PC-9 (cell line): ENCODE results near the gene OR52I1. TPM values are rescaled to one million over a fixed set of nuclear protein-coding genes. Genes with fewer than 3 reads are reported as not detected.

Experiments used
- BruUV-seq: library from RNA; stranded (reverse); fragments of 400-500 nt; replicated peaks from 2 replicates; lab custom pipeline; 2021; lab: Mats Ljungman, UMichigan
- CTCF ChIA-PET: fragments of 300-600 bp; sonication (Branson Sonifier 250); formaldehyde crosslinking; loops from one replicate; lab custom pipeline; 2022; ENCODE audit warnings: antibody characterized with exemption; lab: Charles Lee
- POLR2A ChIA-PET: fragments of 300-600 bp; sonication (Branson Sonifier 250); formaldehyde crosslinking; loops from one replicate; lab custom pipeline; 2022; ENCODE audit warnings: antibody characterized with exemption; ENCODE audit not compliant: unreplicated experiment; lab: Charles Lee
- DNase-seq, 2 experiments: peaks; one replicate each; pipeline versions ENCODE4 v3.0.0 to v3.0.0-alpha.2; 2015 to 2022; ENCODE audit warnings: mixed read lengths in 1 of 2
- H2AFZ ChIP-seq: fragments of 200-600 bp; sonication (generic); 2 replicates; pipeline ENCODE4 v1.8.1; 2017; ENCODE audit warnings: antibody characterized with exemption
- H3F3A ChIP-seq: fragments of 200-600 bp; sonication (generic); 2 replicates; pipeline ENCODE4 v1.8.1; 2017; ENCODE audit warnings: antibody characterized with exemption, mild to moderate bottlenecking, low read depth; ENCODE audit not compliant: insufficient read depth
- H3K27ac ChIP-seq: fragments of 200-600 bp; sonication (generic); 2 replicates; pipeline ENCODE4 v1.6.1; 2016; ENCODE audit warnings: mixed run types
- H3K27me3 ChIP-seq: fragments of 200-600 bp; sonication (generic); 2 replicates; pipeline ENCODE4 v1.6.1; 2016; ENCODE audit warnings: low read depth, mixed run types; ENCODE audit not compliant: insufficient read depth
- H3K36me3 ChIP-seq: fragments of 200-600 bp; sonication (generic); 2 replicates; pipeline ENCODE4 v1.6.1; 2016; ENCODE audit warnings: low read depth, mixed run types
- H3K4me1 ChIP-seq: fragments of 200-600 bp; sonication (generic); replicated peaks from 2 replicates; pipeline ENCODE4 v1.6.1; 2016; ENCODE audit warnings: mixed run types; ENCODE audit not compliant: insufficient read depth
- H3K4me2 ChIP-seq: fragments of 200-600 bp; sonication (generic); 2 replicates; pipeline ENCODE4 v1.6.1; 2017; ENCODE audit warnings: mixed run types
- H3K4me3 ChIP-seq: fragments of 200-600 bp; sonication (generic); 2 replicates; pipeline ENCODE4 v1.6.1; 2016; ENCODE audit warnings: mixed run types
- H3K79me2 ChIP-seq: fragments of 200-600 bp; sonication (generic); 2 replicates; pipeline ENCODE4 v1.6.1; 2017; ENCODE audit warnings: low read depth, mixed run types
- H3K9me2 ChIP-seq: fragments of 200-600 bp; sonication (generic); 2 replicates; pipeline ENCODE4 v1.8.1; 2017; ENCODE audit warnings: mild to moderate bottlenecking; ENCODE audit not compliant: insufficient read depth
- H3K9me3 ChIP-seq: fragments of 200-600 bp; sonication (generic); 2 replicates; pipeline ENCODE4 v1.8.1; 2016; ENCODE audit warnings: low read depth; ENCODE audit not compliant: insufficient read depth
- H4K20me1 ChIP-seq: fragments of 200-600 bp; sonication (generic); 2 replicates; pipeline ENCODE4 v1.8.1; 2017; ENCODE audit not compliant: insufficient read depth
- EZH2 ChIP-seq: fragments of 200-600 bp; sonication (generic); IDR thresholded peaks from 2 replicates; pipeline ENCODE4 v1.8.0; 2017; ENCODE audit warnings: antibody characterized with exemption, low read depth
- intact Hi-C: fragments of 100-400 bp; cut with micrococcal nuclease; formaldehyde crosslinking; loops from one replicate; pipeline ENCODE4 v1.10.0; 2022; ENCODE audit not compliant: unreplicated experiment
- total RNA-seq: library from RNA; stranded (reverse); gene quantifications from 2 replicates; pipeline ENCODE4 v1.2.3, GENCODE V29; 2021
- TF ChIP-seq, protein P1 (sequence below): fragments of 200-600 bp; sonication (generic); conservative IDR thresholded peaks from 2 replicates; pipeline ENCODE4 v1.6.1; 2017; ENCODE audit warnings: mixed run types, antibody characterized with exemption, mild to moderate bottlenecking, moderate library complexity

The OR52I1 gene
- total RNA-seq, 1 experiment from 2014 or later: 0.15 TPM

GRCh38 chr11:4641501-4641900, 47.7 kb downstream of the OR52I1 start:
- POLR2A ChIA-PET: no interaction called here
- CTCF ChIA-PET: no interaction called here
- BruUV-seq: no TSS peak

GRCh38 chr11:4642043-4642442, 48.2 kb downstream of the OR52I1 start:
- POLR2A ChIA-PET: no interaction called here
- intact Hi-C loops: no loop called here
- no peaks in the 10 kb centered on the region for H4K20me1 ChIP-seq
- no peaks in the 10 kb centered on the region for H3F3A ChIP-seq
- no peaks in the 10 kb centered on the region for H3K4me1 ChIP-seq
- H2AFZ ChIP-seq: no peak overlapping the region
- no peaks in the 10 kb centered on the region for H3K36me3 ChIP-seq
- BruUV-seq: no TSS peak
- CTCF ChIA-PET: no interaction called here
- no peak overlapping the region for H3K4me2 ChIP-seq
- H3K9me3 ChIP-seq: no peaks in the 10 kb centered on the region
- H3K79me2 ChIP-seq: no peaks in the 10 kb centered on the region
- no peak for DNase-seq
- no peaks in the 10 kb centered on the region for H3K9me2 ChIP-seq
- H3K27me3 ChIP-seq: peaks cover 11% of the 10 kb centered on the region; the same call in 1 of the 2 replicates
- no peak for TF ChIP-seq EZH2
- TF ChIP-seq, protein P1, sequence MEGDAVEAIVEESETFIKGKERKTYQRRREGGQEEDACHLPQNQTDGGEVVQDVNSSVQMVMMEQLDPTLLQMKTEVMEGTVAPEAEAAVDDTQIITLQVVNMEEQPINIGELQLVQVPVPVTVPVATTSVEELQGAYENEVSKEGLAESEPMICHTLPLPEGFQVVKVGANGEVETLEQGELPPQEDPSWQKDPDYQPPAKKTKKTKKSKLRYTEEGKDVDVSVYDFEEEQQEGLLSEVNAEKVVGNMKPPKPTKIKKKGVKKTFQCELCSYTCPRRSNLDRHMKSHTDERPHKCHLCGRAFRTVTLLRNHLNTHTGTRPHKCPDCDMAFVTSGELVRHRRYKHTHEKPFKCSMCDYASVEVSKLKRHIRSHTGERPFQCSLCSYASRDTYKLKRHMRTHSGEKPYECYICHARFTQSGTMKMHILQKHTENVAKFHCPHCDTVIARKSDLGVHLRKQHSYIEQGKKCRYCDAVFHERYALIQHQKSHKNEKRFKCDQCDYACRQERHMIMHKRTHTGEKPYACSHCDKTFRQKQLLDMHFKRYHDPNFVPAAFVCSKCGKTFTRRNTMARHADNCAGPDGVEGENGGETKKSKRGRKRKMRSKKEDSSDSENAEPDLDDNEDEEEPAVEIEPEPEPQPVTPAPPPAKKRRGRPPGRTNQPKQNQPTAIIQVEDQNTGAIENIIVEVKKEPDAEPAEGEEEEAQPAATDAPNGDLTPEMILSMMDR: no peak
- no peak overlapping the region for H3K27ac ChIP-seq
- no peak overlapping the region for H3K4me3 ChIP-seq

More at GRCh38 chr11:4641501-4641900, 47.7 kb downstream of the OR52I1 start:
- Histone ChIP-seq H3K4me1 (no peaks in the 10 kb centered on the region), H3F3A (no peaks in the 10 kb centered on the region), H2AFZ (no peak overlapping the region), H3K9me3 (no peaks in the 10 kb centered on the region), H3K27me3 (peaks cover 11% of the 10 kb centered on the region; the same call in 1 of the 2 replicates), H4K20me1 (no peaks in the 10 kb centered on the region), H3K9me2 (no peaks in the 10 kb centered on the region), H3K79me2 (no peaks in the 10 kb centered on the region), H3K27ac (no peak overlapping the region), H3K36me3 (no peaks in the 10 kb centered on the region), H3K4me2 (no peak overlapping the region), H3K4me3 (no peak overlapping the region)
- TF ChIP-seq EZH2: no peak
- TF ChIP-seq, protein P1: no peak
- DNase-seq: no peak
- intact Hi-C loops: no loop called here

DNA sequence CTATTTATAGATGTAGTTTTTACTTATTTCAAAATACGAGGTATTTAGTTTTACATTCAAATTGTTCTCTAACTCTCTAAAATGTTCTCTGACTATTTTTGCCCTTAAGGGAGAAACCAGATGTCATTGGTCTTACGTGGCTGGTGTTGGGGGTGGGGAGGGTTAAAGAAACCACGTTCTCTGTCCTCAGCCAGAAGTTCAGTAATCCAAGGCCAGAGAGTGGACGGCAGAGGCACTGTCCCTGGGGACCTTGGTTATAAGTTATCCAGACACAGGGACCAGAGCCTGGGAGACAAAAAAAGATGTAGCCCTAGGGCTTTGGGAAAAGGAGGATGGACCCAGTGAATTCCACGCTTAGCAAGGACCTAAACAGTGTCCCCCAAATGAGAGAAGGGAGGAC, 49.2 kb downstream of the OR52I1 start:
- TF ChIP-seq, protein P1: no peak
- TF ChIP-seq EZH2: no peak
- BruUV-seq: no TSS peak
- Histone ChIP-seq H3K9me3 (no peaks in the 10 kb centered on the region), H3K79me2 (no peaks in the 10 kb centered on the region), H3K4me2 (no peak overlapping the region), H3K36me3 (no peaks in the 10 kb centered on the region), H3K27me3 (peaks cover 14% of the 10 kb centered on the region), H3K9me2 (no peaks in the 10 kb centered on the region), H3F3A (no peaks in the 10 kb centered on the region), H3K4me1 (no peaks in the 10 kb centered on the region), H3K27ac (no peak overlapping the region), H2AFZ (no peak overlapping the region), H3K4me3 (no peak overlapping the region), H4K20me1 (no peaks in the 10 kb centered on the region)
- intact Hi-C loops: no loop called here
- ChIA-PET CTCF (no interaction called here), POLR2A (no interaction called here)
- no peak for DNase-seq
